Left ventricle myocardium superior (tissue), 1 donor: Measurements from ENCODE around the gene MAP1S. TPM values are rescaled to one million over a fixed set of nuclear protein-coding genes. Genes with fewer than 3 reads are reported as not detected.
A peak's percentile ranks its signal among the peaks of the same experiment; 100 is the strongest.

Source experiments
- ATAC-seq: fragments of 200-7000 bp; cut with Tn5 transposase; one replicate; pipeline ENCODE4 v1.9.1; 2020; ENCODE audit warnings: mild to moderate bottlenecking, moderate library complexity
- DNase-seq: peaks from one replicate; pipeline ENCODE4 v3.0.0-alpha.2; 2020
- intact Hi-C: fragments of 100-400 bp; cut with micrococcal nuclease; formaldehyde crosslinking; loops from one replicate; pipeline ENCODE4 v1.11.0; 2022
- total RNA-seq: library from RNA; stranded (reverse); fragmentation: NEBNext Ultra II Directional; extraction: Animal tissue kit (Norgen Biotek cat#: 25700); gene quantifications from one replicate; pipeline ENCODE4 v1.2.1, GENCODE V29; 2021
- donor health status: DM: no; HTN: yes; CAD: no; lungs with severe emphysema.

Gene MAP1S
- total RNA-seq, 1 donor from 2014 or later = 25.5 TPM

- ATAC-seq = peak; percentile 84
- intact Hi-C loops = no loop called here
- peak; percentile 68 for DNase-seq
Measured at GRCh38 chr19:17687857-17688784, 31.2 kb upstream of the MAP1S start, which contains the start of gene UNC13A. Gene UNC13A (minus strand): TSS chr19:17688354. CDS start chr19:17688199, 155 bp downstream.

- DNase-seq = no peak
- intact Hi-C loops = no loop called here
- no peak for ATAC-seq
Measured at GRCh38 chr19:17688853-17689595, 30.3 kb upstream of the MAP1S start.

- intact Hi-C loops = no loop called here
- DNase-seq = no peak
- ATAC-seq = no peak
Measured at GRCh38 chr19:17692566-17692965, 26.7 kb upstream of the MAP1S start.

GRCh38 chr19:17695198-17695597 lies 24.1 kb upstream of the MAP1S start:
- DNase-seq (no peak), ATAC-seq (no peak)
- intact Hi-C loops = no loop called here

GRCh38 chr19:17703824-17704463 lies 15.3 kb upstream of the MAP1S start:
- intact Hi-C loops = no loop called here
- DNase-seq = peak; percentile 68
- peak; percentile 74 for ATAC-seq

- intact Hi-C loops = no loop called here
- ATAC-seq = no peak
- no peak for DNase-seq
Measured at GRCh38 chr19:17706750-17707181, 12.5 kb upstream of the MAP1S start.

GRCh38 chr19:17711851-17712250 lies 7.4 kb upstream of the MAP1S start:
- ATAC-seq = no peak
- no peak for DNase-seq
- intact Hi-C loops = no loop called here

- intact Hi-C loops = no loop called here
- DNase-seq (no peak), ATAC-seq (no peak)
Measured at GRCh38 chr19:17716309-17716929, 2.9 kb upstream of the MAP1S start.

- intact Hi-C loops = no loop called here
- no peak for ATAC-seq
Measured at GRCh38 chr19:17718550-17718946, 732 bp upstream of the MAP1S start.

GRCh38 chr19:17719730-17720400 lies 585 bp downstream of the MAP1S start:
- intact Hi-C loops = no loop called here
- no peak for ATAC-seq
- no peak for DNase-seq

More at GRCh38 chr19:17718550-17718946, 732 bp upstream of the MAP1S start:
- DNase-seq = no peak

- DNase-seq = no peak
- intact Hi-C loops = no loop called here
- no peak for ATAC-seq
Measured at GRCh38 chr19:17720440-17720839, 1.2 kb downstream of the MAP1S start.

GRCh38 chr19:17721111-17721628 lies 1.9 kb downstream of the MAP1S start:
- ATAC-seq (no peak), DNase-seq (no peak)
- intact Hi-C loops = no loop called here

GRCh38 chr19:17721821-17722220 lies 2.5 kb downstream of the MAP1S start:
- intact Hi-C loops = no loop called here
- ATAC-seq = peak; percentile 59
- peak; percentile 66 for DNase-seq

- intact Hi-C loops = no loop called here
- ATAC-seq (no peak), DNase-seq (no peak)
Measured at GRCh38 chr19:17722655-17723240, 3.5 kb downstream of the MAP1S start.

GRCh38 chr19:17724655-17725054 lies 5.4 kb downstream of the MAP1S start:
- no peak for DNase-seq
- intact Hi-C loops = no loop called here
- no peak for ATAC-seq

GRCh38 chr19:17725422-17726078 lies 6.3 kb downstream of the MAP1S start:
- ATAC-seq (no peak), DNase-seq (no peak)
- intact Hi-C loops = no loop called here

GRCh38 chr19:17726136-17726741 lies 7.0 kb downstream of the MAP1S start:
- intact Hi-C loops = no loop called here
- DNase-seq (no peak), ATAC-seq (no peak)
